GM21717 (cell line): ENCODE results near the gene KRTAP1-3.
"Not testable (repeated sequence)": the region's sequence is repeated elsewhere in the genome, so short reads cannot be mapped to it uniquely, and the experiment has no call there.

Source experiments
- ATAC-seq: cut with Tn5 transposase; IDR thresholded peaks from one replicate; pipeline ENCODE4 v1.9.1; 2021; ENCODE audit warnings: mild to moderate bottlenecking, moderate library complexity; ENCODE audit not compliant: unreplicated experiment

Gene KRTAP1-3

GRCh38 chr17:41012326-41013120 lies 22.2 kb downstream of the KRTAP1-3 start:
- no peak for ATAC-seq

GRCh38 chr17:41010441-41010840 lies 24.2 kb downstream of the KRTAP1-3 start:
- no peak for ATAC-seq

DNA sequence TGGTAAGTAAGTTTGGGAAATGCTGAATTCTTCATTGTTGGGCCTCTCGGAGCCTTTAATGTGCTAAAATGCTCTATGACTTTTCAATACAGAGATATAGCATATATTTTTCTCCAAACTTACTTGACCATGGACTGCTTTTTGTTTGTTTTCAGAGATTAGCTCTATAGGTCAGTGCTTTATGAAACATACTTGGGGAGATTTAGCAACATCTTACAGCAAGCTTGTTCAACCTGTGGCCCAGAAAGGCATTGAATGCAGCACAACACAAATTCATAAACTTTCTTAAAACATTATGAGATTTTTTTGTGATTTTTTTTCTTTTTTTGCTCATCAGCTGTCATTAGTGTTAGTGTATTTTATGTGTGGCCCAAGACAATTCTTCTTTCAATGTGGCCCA lies 24.7 kb downstream of the KRTAP1-3 start:
- ATAC-seq: no peak

DNA sequence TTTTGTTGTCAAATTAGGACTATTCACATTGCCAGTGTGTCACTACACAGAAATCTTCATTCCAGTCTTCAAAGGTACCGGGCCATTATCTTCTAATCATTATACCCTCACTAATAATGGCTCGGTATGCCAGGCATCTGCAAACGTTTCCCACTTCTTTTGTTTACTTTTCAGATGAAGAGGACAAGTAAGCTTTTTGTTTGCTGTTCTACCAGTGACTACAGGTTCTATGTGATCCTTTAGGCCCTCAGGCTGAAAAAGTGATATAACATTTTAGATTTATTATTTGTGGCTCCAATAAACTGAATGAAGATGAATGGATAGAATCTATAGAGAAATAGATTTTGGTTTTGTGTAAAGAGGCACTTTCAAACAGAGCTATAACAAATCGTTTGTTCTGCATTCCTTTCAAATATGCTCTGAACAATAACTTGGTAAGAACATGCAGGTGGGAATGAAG lies 25.3 kb downstream of the KRTAP1-3 start:
- ATAC-seq: no peak

DNA sequence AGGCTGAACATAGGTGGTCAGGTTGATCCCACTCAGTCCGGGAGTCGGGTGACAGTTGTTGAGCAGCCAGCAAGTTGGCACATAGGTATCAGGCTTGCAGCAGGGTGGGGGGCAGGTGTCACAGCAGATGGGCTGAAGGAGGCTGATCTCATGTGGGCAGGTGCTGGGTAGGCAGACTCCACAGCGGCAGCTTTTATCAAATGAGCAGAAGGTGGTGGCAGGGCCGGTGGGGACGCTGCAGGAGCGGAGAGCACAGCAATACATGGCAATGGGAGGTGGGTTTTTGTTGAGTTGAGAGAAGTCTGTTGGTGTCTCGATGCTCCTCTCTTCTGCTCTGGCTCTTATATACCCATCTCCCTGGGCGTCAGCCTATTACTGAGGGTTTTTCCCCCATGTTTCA lies 25.9 kb downstream of the KRTAP1-3 start, which contains the start of gene KRTAP3-1:
Gene KRTAP3-1 (minus strand): TSS at position 318 of the 400 bp plus-strand sequence. CDS start 54 bp downstream, at position 264.
- no peak for ATAC-seq

DNA sequence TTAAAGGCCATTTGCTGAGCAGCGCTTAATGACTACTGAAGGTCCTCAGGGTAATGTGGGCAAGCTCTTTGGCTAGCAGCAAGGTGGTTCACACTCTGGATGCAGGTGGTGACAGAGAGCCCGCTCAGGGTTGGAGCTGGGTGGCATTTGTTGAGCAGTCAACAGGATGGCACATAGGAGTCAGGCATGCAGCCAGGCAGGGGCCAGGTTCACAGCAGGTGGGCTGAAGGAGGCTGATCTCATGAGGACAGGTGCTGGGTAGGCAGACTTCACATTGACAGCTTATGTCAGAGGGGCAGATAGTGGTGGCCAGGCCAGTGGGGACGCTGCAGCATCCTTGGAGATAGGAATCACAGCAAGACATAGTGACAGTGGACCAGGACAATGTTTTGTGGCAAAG lies 30.3 kb downstream of the KRTAP1-3 start:
- no peak for ATAC-seq

- ATAC-seq: no peak
These were observed 30.7 kb downstream of the KRTAP1-3 start for GRCh38 chr17:41003926-41004325.

- no peak for ATAC-seq
These were observed 31.9 kb downstream of the KRTAP1-3 start for GRCh38 chr17:41002814-41003213.

DNA sequence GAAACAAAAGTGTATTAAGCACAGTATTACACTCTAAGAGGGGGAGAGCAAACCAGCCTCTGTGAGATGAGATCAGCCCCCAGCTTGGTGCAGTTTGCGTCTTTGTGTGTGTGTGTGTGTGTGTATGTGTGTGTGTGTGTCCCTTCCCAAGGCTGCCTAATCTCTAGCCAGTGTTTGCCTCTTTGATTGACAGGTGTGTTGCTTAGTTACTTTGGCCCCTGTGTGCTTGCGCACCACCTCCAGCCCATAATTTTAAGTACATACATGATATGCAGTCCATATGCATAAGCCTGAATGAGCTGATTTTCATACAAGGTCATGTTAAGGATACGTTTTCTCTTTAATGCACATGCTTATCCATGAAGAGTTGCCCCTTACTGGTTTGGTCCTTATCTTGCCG lies 32.9 kb downstream of the KRTAP1-3 start:
- ATAC-seq: no peak

DNA sequence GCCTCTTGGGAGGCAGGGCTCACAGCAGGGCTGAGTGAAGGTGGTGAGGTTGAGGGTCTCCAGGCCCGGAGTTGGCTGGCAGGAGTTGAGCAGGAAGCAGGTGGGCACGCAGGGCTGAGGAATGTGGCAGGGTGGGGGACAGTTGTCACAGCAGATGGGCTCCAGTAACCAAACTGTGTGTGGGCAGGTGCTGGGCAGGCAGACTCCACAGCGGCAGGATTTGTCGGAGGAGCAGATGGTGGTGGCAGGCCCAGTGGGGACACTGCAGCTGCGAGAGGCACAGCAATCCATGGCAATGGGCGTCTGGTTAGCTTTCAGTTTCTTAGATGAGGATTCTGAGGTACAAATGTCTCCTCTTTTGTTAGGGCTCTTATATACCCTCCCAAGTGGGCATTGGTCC lies 35.1 kb downstream of the KRTAP1-3 start, which contains the start of gene KRTAP3-2:
Gene KRTAP3-2 (minus strand): TSS at position 344 of the 400 bp plus-strand sequence. CDS start 53 bp downstream, at position 291.
- ATAC-seq: not testable (repeated sequence)

GRCh38 chr17:40997361-40997760 lies 37.3 kb downstream of the KRTAP1-3 start:
- ATAC-seq: no peak

- ATAC-seq: no peak
These were observed 37.8 kb downstream of the KRTAP1-3 start for GRCh38 chr17:40996829-40997228.

DNA sequence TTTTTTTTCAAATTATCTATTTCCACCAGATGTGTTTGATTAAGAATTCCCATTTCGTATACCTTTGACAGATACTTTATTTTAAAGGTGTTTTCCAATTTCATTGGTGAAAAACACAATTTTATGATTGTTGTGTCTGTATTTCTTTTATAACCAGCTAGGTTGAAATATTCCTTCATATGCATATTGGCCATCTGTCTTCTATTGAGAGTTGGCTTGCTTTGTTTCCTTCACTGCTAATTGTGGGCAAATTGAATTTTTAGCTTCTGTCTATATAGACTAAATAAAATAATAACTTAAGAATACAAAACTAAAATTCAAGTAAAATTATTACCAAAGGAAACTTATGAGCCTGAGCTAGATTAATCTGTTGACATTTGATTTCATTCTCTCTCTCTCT lies 39.6 kb downstream of the KRTAP1-3 start:
- ATAC-seq: no peak

- ATAC-seq: no peak
These were observed 40.8 kb downstream of the KRTAP1-3 start, which contains the start of gene KRTAP3-3 for GRCh38 chr17:40993839-40994238. KRTAP3-3 (minus strand) TSS chr17:40994164; CDS start chr17:40994097, 67 bp downstream.

GRCh38 chr17:40993084-40993483 lies 41.6 kb downstream of the KRTAP1-3 start:
- no peak for ATAC-seq

DNA sequence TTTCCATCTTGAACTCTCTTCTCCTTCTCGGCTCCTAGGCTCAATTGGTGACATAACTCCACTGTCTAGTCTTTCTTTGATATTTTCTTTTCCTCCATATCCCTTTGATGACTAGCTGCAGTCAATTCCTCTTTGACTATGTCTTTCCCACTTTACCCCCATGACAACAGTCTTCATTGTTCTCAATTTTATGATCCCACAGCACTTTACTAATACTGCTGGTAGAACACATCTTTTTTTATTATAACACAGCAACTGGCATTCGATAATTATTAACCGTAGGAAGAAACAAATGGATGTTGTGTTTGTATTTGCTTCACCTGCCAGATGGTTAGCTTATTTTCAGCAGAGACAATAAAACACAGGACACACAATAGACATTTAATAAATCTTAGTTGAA lies 42.0 kb downstream of the KRTAP1-3 start:
- no peak for ATAC-seq

- ATAC-seq: no peak
These were observed 47.8 kb downstream of the KRTAP1-3 start for GRCh38 chr17:40986920-40987319.

DNA sequence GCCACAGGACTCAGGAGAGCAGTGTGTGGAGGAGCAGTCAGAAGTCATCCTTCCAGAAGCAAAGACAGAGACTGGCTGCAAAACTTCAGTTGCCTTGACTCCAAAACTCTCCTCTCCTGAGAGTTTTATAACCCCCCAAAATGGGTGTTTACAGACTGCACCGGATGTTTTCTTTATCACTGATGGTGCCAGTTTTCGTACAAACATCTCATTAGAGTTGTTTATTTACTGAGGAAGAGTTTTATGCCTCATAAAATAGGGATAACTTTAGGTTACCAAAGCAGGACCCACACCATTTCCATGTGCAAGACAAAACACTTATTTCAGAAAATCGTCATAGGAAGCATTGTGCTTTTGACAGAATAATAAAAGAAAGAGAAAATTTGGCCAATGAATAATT lies 50.4 kb downstream of the KRTAP1-3 start, which contains the start of gene KRT40:
Gene KRT40 (minus strand): TSS at position 101 of the 400 bp plus-strand sequence. CDS start 53 bp downstream, at position 48.
- ATAC-seq: no peak
